GM19455 (cell line): ENCODE results near the gene HOXA3.

Experiments used
- ATAC-seq: cut with Tn5 transposase; IDR thresholded peaks from one replicate; pipeline ENCODE4 v1.9.1; 2021; ENCODE audit not compliant: unreplicated experiment

The HOXA3 gene

DNA sequence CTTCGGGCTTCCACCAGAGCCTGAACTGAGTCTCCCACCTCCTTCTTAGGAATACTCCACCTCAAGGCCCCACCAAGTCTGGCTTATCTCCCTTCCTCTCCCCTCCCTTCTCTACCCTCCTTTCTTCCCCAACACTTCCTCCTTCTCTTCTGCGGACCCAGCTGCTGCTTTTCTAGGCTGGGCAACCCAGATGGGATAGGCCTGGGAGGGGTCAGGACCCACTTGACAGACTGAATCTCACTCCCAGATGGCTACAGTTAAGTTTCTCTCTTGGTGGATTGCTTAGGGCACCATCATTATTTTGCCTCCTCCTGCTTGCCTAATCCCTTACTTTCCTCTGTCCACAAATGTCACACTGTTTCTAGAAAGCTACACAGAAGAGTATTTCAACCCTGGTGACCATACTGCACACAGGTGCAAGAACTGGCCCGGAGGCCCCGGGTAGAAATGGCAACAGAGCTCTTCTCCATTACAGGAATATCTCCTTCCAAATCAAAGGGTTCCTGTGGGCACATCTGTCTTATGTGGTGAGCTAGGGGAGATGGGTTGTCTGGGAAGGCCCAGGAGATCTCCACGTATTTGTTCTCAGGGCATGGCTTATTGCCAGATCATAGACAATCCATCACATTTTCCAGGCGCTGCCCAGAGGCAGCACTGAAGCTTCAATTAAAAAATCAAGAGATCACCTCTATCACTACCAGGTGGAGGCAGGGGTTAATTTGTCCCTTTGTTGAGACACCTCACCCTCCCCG is 37.8 kb upstream of the HOXA3 start:
- no peak for ATAC-seq

DNA sequence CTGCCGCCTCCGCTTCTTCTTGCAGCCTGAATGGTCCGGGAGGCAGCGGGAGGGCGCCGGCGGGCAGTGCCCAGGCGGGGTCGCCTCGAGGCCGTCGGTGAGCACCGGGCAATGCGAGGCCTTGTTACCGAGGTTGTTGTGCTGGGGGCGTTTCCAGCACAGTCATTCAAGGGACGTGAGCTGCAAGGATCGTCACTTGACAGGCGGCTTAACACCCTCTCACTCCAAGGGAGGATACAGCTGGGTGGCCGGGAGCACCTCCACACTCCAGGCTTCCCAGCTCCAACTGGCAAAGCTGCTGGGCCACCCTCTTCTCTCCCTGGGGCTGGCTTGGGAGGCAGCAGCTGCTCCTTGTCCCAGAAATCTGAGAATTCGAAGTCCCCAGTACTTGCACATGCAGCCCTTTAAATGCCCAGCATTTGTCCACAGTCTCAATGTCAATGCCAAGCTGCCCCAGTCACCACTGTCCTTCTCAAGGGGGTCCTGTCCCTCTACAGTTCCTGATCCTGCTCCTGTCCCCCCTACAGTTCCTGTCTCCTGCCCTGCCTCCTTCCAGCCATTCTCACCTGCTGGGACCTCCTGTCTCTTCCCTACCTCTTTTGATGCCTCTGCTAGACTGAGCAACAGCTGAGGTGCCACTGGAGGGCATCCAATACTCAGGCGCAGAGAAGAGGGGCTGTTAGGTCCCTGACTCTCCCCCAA is 37.1 kb upstream of the HOXA3 start:
- ATAC-seq = no peak

DNA sequence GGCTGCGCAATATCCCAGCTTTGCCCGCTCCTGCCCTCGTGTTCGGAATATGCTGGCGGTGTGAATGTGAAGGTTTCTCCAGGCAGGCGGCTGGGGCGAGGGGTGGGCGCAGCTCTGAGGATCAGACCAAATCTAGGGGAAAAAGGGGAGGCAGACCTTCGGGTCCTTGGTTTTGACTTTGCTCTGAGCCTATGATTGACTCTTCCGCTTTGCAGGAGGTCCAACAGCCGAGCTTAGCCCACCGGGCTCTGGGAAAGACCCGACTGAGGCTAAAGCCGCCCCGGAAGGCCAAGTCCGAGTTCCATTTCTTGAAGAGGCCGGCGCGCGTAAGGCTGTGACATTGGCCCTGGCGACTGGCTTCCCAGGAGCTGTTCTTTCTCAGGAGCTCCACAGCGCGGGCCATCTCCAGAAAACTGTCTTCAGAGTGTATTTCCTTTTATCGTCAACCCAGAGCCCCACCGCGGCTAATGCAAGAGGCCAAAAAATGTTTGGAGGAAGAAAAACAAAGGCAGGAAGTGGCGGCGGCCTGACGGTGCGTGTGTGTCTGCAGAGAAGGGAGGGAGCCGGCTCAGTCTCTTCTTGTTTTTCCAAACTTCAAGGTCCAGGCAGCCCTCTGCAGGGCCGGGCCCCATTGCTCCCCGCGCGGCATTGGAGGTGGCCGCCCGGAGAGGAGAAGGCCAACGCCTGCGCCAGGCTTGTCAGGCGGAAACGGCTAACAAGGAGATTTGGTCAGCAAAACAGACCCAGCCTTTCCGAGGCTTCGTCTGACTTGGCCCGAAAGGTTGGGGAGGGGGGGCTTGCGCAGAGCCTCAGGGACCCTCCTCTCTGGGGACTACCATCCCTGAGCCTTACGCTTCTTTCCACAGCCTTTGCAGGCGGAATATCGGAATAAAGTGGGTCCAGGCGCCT is 36.3 kb upstream of the HOXA3 start:
- no peak for ATAC-seq

DNA sequence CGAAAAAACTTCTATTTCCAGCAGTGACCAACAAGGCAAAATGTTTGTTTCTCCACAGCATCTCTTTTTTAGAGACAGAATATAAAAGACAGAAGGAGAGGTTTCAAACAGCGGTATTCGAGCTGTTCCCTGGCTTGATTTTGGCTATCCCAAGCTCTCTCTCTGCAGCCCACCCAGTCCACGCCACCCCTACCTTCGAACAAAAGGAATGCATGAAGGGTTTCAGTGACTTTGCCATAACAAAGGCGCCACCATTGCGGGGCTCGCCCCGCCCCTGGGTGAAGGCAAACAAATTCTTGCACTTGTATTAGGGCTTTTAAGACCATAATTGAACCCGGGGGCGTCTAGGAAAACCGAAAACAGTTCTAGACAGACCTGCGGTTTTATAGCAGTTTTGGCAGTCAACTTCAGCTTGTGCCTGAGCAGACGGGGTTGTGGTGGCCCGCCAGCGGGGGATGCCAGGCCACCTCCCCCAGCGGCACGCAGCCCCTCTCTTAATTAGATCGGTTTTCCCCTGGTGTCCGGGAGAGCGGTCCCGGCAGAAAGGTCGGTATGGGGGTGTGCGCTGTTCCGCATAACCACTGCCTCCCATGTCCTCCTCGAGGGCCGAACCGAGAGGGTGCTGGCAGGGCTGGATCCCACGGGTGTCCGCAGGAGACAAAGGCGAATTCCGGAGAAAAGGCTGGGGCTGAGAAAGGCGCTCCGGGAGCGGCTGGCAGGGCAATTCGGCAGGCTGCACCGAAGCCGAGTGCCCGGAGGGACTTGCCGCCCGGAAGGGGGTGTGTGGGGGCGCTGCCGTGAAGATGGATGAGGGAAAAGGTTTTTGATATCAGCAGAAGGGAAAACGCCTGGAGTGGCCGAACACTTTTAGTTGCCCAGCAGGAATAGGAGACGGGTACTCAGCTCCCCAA is 35.3 kb upstream of the HOXA3 start:
- no peak for ATAC-seq

DNA sequence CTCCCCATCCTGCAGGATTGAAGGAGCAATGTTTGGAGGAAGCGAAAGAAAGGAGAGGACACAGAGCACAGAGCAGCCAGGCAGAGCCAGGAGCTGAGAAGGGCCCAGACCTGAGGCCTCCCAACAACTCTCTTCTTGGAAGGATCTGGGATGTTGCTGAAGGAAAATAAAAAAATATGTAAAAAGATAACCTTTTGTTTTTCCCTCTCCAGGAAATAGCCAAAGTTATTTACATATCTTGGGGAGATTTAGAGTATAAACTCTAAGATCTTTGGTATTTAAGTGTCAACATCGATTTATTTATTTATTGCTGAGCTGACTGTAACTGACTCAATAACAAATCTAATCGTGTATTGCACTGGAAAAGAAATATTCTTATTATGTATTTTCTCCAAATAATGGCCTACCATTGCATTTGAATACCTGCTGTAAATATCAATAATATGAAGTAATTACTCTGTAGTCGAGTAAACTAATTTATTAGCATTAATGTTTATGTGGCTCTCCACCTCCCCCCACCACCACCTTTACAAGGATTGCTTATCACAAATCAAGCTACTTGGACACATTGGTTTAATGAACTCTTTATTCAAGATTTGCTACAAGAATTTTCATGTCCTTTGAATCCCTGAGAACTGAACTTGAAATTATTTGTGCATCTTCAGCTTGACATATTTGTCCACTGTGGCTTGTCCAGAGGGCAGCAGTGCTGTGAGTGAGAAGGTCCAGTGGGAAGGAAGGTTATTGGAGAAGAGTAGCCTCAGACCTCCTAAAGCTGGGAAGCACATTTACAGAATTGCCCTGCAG is 34.5 kb upstream of the HOXA3 start:
- ATAC-seq = no peak

DNA sequence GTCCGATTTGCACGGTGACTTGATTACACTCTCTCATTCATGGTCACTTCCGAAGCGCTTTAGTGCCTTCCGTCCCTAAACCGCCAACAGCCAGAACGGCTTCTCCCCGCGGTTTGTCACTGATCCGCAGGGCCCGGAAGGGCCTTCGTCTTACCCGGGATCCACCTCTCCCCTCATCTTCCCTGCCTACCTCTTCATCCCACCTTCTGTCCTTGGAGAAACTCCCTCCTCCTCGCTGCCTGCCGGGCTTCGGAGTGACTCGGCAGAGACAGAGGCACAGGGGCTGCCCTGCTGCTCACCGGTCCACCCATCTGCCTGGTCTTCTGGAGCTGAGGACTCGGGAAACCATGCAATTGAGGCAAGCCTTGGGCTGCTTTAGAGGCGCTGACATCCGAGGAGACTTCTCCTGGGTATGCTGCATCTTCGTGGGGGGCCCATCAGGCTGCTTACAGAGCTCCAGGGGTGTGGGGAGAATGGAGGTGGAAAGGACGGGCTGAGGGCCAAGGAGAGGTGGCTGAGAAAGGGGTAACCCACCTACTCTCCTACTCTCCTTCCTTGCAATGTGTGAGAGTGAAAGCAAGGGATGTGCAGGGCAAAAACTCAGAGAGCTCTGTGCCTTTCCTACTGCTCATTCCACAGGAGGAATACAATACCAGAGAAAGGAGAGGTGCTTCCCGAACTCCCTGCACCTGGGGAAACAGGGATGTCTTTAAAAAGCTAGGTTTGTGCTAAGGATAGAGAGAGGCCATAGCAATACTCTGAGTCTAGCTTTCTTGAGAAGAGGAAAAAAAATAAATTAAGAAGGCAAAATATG is 33.7 kb upstream of the HOXA3 start:
- no peak for ATAC-seq

DNA sequence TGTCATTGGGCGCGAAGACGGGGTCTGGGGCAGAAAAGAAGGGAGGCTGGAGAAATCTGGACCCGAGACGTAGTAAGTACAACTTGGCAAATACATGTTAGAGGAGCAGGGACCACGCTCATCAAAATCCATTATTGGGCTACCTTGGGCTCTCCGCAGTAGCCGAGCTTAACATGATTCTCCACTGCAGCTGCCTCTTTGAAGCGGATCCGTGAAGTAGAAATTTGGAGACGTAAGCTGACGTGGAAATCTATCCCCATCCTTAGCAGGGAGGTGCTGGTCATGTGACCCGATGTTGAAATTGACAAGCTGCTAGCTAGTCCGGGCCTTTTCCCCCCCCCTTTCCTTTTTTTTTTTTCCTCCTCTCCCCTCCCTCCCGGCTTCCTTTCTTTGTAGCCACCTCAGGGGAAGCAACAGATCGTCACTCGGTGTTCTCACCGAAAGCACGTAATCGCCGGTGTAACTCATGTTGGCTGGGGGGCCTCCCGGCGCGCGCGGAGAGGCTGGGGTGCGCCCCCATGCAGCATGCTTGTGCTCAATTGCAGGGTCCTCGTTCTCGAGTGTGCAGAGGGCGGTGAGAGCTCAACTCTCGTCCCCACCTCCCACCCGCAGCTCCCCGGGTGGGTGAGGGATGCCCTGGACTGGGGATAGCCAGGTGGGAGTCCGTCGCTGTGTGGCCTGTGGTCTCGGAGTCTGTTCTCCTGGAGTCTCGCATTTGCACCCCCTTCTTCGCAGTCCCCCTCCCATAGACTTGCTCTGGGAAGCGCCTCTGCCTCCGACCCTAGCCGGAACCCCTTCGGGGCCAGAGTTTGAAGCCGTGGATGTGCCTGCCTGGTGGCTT is 32.9 kb upstream of the HOXA3 start, which contains the start of gene HOXA11:
TSS of gene HOXA11 (minus strand) at position 220 of the 841 bp plus-strand sequence. CDS start at position 132, 88 bp downstream.
- no peak for ATAC-seq

DNA sequence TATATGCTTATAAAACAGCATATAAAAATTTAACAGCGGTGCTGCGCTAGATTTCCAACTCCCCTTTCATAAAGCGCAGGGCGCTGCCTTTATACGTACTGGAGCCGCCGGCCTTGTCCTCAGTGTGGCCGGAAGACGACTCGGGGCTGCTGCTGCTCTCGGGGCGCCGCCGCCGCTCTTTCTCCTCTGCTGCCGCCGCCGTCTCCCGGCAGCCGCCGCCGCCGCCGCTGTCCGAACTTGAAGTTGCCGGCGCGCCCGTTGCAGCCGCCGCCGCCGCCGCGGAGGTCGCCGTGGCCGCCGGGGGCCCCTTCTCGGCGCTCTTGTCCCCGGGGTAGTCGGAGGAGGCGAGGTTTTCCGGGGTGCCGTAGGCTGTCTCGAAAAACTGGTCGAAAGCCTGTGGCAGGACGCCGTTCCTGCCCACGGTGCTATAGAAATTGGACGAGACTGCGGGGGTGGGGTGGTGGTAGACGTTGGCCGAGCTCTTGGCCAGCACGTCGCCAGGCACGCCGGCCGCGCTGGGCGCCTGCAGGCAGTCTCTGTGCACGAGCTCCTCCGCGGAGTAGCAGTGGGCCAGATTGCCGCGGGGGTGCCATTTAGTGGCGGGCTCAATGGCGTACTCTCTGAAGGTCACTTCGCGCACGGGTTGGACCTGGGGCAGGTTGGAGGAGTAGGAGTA is 32.1 kb upstream of the HOXA3 start:
- no peak for ATAC-seq

DNA sequence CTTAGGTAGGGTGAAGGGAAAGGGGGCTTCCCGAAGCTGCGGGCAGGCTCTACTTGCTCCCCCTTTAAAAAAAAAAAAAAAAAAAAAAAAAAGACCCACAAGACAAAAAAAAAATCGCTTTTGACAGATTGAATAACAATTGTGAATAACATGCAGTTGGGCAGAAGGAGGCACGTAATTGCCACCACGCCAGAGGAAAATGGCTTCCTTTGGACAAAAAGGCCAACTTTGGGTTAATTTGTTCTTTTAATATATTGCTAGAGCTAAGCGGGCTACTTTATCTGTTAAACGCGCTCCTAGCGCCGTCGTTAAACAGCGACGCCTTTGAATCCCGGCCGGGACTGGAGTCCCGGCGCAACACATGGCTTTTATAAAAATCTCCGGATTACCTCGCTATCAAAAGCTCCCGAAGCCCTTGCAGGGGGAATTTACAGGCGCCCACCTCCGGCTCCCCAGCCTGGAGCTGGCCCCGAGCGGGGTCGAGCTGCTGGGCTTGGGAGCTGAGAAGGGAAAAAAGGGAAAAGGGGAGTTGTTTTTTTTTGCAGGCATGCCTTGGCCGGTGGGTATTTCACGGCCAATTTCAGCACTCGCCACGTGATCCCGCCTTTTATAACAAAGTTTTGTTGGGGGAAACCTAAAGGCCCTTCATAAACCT is 31.4 kb upstream of the HOXA3 start:
- ATAC-seq = no peak

DNA sequence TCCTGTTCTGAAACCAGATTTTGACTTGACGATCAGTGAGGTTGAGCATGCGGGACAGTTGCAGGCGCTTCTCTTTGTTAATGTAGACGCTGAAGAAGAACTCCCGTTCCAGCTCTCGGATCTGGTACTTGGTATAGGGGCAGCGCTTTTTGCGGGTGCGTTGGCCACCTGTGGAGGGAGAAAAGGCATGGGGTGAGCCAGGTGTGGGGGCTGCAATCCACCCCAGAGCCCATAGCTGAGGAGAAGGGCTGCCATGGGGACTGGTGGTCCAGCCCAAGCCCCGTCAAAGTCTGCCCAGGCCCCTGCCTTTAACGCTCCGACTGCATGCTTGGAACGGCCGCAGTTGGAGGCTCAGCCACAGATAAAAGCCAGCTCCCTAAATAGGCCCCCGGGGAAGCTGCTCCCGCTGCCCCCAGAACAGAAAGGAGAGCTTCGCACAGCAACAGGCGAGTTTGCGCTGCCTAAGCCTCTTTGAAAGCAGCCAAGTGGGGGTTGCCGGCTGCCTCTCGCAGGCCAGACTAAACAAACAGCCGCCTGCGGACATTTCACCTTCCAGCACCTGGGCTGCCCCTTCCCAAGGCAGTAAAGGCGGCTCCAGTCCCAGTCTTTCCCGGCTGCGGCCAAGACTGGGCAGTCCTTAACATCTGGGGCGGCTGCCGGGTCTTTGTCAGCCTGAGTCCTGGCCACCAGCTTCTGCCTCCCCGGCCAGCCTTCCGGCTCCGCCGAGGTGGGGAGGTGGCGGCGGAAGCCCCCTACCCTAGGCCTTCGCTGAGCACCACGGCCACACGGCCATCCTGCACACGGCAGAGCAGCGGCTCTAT is 30.7 kb upstream of the HOXA3 start:
- ATAC-seq = no peak

DNA sequence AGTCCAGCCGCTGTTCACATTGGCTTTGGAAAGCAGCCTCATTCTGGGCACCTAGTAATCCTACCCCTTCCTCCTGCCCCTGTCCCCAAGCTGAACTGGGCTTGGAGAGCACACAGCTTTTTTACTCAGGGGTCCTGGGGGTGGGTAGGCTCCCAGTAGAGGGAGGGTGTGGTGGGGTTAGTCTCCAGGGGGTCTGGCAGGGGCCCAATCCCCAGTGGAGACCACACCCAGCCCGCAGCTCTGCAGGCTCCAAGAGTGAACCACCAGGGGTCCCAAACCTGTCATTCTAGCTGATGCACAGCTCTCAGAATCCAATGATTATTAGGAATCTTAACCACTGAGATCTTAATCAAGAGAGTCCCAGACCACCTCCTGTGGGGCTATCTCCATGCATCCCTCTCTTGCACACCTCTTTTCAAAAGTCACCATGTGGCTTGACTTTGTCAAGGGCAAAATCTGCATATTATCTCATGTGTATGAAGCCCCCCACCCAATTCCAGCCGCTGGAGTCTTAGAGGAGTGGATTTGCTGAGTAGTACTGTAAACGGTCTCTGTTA is 30.0 kb upstream of the HOXA3 start:
- no peak for ATAC-seq

DNA sequence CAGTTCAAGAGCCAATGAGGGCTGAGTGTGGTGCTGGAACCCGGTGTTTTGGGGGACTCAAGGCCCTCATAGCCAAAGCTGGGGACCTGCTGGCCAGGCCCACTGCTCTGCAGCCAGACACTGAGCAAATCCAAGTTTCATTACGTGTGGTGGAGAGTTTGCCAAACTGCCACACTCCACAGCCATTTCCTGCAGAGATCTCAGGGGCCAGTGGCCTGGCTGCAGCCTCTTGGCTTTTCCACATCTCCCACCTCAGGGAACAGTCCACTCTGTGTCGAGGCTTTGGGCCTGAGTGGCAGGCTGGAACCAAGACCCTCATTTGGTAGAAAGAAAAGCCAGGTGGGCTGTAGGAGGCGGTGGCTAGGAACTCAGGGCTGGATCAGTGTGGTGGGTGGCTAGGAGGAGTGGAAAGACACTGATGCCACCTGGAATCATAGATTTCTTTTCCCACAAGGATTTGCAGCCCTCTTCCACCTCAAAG is 29.5 kb upstream of the HOXA3 start:
- ATAC-seq = no peak

DNA sequence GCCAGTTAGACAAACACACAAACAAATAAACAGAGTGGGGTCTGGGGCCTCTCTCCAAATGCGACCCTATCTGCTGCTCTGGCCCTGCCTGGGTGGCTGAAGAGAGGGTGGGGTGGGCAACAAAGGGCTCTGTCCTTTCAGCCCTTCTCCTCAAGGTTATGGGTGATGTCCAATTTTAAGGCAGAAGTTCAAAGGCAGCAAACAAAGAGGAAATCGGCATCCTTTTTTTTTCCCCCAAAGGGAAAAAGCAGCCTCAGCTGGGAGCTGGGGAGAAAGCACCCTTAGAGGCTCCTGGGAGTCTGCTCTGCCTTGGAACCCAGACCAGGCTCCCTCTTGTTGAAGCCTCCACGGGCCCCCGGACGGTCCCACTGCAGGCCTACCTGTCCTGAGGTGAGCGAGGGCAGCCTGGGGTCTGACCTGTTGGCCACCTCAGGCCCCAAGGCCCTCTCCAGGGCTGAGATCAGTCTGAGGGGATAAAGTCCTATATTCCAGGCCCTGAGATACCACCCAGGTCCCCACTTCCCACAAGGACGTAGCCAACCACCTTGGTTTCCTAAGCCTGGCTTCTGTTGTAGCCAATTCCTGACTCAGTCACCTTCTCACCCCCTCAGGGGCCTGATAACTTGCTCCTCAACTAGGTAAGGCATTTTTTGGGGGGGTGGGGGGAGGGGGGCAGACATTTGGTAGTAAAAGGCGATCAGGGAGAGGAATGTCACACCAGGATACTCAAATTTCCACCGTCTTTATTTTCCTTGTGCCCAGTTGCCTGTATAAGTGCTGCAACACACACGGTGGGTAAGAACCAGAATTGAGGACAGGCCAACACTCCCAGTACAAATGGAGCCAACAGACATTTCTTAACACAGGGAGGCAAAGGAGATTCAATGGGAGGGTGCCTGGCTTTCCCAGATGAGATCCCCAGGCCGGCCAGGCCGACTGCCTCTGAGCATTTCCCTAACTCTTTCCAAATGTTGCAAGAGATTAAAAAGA is 28.3 kb upstream of the HOXA3 start:
- ATAC-seq = no peak
